Activated CD8-positive, alpha-beta memory T cell treated with anti-CD3 and anti-CD28 coated beads for 4 hours (primary cell): Measurements from ENCODE around the gene MRGPRE.

Experiments used
- DNase-seq, 2 donors: peaks; one replicate each; pipeline ENCODE4 v3.0.0-alpha.2; 2020; ENCODE audit warnings: low read depth in 2 of 2

MRGPRE gene

DNA sequence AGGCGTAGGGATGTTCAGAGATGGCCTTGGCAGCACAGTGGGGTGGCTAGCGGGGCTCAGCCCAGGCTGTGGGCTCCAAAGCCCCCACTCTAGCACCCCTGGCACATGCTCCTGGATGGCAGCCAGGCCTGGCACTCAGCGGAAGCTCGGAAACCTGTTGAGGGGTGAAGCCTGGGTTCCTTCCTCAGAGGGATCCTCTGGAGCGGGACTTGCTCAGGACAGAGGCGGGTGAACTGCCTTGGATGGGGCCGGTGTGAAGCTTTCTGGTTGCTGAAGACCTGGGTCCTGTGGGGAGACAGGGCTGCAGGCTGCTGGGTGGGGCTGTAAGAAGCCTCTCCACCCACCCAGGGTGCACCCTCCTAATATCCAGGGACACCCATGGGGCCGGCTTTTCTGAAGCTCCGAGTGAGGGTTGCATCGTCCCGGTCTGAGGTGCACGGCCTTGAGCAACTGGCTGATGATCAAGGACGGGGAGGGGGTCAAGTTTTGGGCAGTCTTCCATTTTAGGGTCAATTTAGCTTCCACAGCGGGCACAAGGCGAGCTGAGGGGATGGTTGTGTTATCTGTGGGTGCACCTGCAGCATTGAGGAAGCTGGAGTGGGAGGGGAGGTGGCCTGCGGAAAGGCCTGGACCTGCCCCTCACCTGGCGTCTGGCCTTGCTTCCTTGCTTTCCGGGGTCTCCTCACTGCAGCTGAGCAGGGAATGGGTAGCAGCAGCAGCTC lies 5.2 kb downstream of the MRGPRE start:
- DNase-seq, result no peak

DNA sequence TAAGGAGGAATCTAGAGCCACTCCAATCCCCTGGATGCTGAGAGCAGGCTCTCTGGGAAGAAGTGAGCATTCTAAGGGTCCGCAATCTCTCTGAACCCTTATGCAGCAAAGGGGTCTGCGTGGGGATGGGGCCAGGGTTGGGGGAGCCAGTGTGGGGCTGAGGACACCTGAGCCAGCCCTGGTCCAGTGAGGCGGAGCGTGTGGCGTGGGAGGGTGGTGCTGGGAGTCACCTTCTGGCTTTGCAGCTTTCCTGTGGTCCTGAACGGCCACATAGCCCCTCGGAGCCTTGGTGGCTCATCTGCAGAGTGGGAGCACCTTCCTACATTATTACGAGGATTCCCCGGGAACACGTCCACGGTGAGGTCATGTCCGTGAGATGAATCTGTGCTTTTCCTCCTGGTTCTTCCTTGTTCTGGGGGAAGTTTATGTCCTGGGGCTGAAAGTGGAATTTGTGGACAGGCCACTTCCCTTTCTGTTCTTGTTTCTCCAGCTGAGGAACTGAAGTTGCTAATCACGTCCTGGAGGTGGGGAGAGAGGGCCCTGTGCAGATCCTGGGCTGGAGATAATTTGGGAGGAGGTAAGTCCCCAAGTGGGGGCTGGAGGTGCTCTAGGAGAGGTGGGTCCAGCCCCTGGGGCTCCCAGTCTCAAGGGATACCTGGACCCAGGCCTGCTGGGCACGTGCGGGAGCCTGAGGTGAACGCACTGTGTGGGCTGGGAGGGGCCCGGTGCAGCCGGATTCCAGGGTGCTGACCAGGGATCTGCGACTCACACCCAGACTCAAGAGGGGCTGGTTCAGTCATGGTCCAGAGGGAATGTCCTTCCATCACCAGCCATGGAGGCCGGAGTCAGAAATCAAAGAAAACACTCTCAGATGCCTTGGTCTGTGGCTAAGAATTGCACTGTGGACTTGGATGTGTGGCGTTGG lies 6.1 kb downstream of the MRGPRE start:
- DNase-seq, result no peak

DNA sequence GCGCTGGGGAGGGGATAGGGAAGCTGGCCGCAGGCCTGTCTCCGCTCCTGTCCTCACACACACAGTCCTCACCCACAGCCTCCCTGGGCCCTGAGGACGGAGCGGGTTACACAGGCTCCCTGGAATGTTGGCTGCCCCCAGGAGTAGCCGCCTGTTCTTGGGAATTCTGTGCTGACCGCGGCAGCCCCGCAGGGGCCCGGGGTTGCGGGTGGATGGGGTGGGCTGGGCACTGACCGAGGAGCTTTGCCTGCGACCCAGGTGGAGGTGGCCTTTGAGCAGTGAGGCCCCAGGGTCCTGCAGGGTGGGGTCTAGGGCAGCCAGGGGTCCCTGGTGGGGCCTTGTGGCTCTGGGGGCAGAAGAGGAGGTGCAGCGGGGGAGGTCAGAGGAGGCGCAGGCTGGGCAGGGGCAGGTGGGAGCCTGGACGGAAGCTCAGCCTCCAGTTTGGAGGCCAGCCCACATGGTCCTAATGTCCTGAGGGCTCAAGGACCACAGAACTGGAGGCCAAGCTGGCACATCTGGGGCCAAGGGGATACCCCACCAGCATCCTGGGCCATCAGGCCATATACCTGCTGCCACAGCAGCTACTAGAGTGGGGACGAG lies 7.0 kb downstream of the MRGPRE start:
- DNase-seq, result no peak

DNA sequence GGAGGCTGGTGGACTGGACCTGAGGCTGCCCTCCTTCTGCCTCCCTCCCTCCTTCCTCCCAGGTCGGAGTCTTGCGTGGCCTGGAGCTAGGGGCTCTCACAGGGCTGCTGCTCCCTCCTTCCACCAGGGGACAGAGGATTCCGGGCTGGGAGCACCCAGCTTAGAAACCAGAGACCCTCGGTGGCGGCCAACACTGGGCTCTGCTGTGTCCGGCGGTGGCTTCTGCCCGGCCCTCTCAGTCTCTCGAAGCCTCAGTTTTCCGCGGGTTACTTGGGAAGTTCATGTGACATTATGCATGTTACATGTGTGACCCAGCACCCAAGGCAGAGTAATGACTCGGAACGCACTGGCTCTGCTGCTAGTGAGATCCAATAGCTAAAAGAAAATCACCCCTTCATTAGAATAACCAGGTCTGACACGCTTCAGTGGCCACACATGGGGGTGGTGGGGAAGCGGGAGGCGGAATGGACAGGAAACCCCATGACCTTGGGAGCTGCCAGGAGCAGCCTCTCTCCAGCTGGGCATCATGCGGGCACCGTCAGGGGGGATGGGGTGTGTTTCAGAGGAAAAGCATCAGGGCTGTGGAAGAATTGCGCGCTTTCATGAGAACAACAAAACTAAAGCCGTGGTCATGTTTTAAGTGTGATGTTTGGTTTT lies 7.7 kb downstream of the MRGPRE start:
- no peak for DNase-seq

DNA sequence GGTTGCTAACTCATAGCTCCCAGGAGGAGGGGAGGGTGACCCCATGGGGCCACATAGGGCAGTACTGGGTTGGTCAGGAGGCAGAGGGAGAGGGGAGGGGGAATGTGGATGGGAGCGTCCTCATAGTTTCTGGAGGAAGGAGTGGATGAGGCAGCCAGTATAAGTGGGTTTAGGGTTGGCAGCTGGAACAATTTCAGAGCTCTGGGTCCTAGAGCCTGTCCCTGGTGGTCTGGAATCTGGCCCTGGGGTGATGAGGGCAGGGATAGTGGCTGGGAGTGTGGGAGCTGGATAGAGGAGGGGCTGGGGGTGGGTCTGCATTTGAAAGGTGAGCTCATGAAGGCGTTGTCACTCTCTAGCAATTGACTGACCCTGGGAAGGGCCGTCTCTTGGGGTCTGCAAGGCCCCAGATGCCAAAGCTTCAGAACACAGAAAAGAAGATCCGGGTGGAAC lies 8.3 kb downstream of the MRGPRE start:
- DNase-seq, result no peak

DNA sequence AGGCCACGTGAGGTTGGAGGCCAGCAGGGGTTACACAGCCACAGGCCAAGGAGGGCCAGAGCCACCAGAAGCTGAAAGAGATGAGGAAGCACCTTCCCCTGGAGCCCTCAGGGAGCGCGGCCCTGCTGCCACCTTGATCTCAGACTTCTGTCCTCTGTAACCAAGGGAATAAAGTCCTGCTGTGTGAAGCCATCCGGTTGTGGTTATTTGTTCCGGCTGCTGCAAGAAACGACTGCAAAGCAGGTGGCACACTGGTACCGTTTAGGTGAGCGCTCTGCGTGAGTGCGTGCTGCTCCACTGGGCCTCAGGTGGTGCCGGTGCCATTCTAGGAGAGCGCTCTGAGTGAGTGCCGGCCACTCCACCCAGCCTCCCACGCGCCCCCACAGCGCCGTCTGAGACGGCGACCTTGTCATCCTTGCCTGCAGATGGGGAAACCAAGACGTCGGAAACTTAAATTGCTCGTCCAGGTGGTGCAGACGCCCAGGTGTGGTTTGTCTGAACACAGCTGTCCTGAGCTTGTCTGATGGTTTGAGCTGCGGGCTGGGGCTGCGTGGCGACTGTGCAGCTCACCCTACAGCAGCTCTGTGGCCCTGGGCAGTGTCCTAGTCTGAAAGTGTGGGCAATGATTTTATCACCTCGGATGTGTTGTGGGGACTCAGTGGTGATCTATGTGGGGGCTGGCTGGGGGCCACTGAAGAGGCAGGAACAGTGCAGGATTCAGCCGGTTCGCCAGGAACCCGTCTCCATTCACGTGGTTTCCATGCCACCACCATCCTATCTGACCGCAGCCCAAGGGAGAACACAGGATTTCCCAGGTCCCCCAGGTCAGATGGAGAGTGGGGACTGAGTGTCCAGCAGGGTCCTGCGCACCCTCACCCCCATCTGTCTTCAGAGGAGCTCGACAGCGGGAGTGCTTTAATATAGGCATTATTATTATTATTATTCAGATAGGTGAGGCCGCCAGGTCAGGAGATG lies 9.0 kb downstream of the MRGPRE start:
- DNase-seq, result no peak

DNA sequence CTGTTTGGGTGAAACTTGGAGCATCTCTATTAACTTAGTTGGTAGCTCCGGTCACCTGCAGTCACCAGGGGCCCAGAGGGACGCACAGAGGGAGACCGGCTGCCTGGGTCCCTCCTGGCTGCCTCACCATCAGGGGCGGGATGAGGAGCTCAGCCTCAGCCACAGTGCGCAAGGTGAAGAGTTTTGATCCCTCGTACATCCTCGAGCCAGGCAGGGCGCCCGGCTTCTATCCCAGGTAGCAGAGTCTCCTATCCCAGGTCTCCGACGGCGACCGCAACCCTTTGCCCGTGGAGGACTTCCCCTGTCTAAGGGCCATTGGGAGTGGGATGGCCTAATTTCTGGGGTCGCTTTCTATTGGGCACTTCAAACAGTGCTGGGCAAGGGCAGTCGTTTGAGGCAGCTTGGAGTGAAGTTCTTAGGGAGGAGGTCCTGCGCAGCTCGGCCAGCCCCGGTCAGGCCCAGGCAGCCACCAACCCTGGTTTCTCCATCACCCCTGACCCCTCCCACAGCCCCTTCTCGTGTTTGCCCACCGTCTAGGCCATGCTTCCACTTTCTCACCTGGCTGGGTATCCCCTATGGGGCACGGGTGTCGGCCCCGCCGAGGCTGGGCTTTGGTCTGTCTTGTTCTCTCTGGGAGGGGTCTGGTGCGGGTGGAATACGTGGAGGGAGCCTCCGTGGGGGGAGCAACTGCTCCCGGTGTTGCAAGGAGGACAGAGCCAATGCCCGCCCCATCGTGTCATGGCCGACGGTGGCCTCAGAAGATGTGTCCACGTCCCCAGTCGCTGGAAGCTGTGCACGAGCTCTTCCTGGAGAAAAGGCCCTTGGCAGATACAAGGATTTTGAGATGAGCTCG lies 10.0 kb downstream of the MRGPRE start:
- DNase-seq, result no peak

DNA sequence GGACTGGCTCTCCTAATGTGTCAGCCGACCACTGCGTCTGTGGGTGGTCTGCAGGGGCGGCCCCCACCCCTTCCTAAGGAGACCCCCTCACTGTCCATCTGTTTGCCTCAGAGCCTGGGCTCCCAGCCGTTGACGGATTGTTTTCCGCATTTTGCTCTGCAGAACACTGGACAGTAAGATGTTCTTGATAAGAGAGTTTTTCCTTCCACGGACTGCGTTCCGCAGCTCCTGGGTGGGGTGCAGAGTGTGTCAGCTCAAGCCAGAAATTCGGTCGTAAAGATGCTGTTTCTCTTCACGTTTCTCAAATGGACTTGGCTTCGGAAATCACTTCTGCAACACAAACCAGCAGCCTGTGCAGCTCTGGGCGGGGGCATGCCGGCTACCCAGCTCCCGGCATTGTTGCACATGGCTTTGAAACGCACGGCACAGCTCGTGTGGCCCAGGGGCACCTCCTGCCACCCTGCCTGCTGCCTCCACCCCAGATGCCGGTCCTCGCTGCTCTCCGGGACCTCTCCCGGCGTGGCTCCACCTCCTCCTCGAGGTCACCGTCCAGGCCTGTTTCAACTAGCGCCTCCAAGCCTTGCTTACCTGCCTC lies 10.7 kb downstream of the MRGPRE start:
- DNase-seq, result no peak

DNA sequence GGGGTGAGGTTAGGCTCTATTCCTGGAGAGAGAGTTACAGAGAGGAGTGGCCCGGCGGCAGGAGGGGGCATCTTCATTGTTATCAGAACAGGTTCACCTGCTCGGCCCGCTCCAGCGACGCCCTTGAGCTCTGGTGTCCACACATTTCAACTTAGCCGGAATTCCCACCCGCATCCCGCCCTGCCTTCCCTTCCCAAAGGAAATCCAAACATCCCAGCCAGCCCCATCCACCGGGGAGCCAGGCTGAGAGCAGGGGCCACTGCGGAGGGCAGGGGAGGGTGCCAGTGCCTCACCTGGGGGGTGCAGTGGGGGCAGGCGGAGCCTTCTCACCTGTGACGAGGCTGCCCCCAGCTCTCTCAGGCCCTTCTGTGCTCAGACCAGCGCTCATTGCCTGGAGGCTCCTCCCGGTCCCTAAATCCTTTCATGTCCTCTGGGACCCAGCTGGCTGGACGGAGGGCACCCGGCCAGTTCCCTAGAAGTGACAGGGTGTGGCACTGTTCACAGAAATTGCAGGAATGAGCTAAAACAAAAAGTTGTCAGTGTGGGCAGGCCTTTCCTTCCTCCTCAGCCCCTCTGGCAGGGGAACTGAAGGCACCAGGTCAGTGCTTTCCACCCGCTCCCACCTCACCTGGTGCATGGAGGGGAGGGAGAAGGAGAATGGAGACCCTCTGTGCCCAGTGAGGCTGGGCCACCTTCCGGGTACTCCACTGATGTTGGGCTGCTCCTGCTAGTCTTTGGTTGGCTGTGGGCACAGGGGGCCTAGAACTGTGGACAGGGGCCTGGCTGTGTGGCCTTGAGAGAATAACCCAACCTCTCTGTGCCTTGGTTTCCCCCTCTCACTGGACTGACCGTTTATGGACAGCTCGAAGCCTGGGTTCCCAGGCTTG lies 11.5 kb downstream of the MRGPRE start:
- DNase-seq, result no peak

DNA sequence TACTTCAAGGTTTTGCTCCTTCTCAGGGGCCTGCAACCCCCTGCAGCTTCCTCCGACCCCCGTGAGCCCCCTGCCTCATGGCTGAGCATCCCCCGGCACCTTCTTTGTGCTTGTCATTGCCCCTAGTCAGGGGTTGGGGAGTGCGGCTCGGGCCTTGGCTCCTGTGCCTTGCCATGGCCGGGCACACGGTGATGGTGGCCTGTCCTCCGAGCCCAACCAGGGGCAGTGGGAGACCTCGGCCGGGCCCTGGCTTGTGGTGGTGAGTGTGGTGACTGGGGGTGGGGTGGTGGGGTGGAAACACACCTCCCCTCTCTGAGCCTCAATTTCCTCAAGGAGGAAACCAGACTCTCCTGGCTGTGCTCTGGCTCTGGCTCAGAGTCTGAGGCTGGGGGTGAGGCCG lies 12.1 kb downstream of the MRGPRE start:
- DNase-seq, result no peak

DNA sequence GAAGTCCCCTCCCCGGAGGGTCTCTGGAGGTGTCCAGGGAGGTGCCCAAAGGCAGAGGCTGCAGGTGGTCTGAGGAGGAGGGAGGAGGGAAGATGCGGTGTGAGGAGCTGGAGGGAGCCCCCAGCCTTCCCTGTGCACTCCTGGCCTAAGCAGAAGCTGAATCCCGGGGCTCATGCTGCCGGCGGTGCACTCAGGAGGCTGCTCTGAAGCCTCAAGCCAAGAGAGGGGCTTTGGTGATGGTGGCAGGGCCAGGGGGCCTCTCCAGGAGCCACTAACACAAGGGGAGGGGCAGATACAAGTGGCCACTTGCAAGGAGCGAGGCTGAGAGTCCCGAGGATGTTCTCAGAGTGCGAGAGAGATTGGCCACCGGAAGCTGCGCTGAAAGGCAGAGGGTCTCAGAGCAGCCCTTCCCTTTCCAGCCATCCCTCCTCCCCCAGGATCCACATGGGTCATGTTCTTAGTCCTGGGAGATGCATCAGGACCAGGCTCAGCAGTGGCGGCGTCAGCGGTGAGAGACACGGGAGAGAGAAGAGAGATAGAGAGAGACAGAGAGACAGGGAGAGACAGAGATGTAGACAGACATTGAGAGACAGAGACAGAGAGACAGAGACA lies 12.8 kb downstream of the MRGPRE start:
- DNase-seq, result no peak

DNA sequence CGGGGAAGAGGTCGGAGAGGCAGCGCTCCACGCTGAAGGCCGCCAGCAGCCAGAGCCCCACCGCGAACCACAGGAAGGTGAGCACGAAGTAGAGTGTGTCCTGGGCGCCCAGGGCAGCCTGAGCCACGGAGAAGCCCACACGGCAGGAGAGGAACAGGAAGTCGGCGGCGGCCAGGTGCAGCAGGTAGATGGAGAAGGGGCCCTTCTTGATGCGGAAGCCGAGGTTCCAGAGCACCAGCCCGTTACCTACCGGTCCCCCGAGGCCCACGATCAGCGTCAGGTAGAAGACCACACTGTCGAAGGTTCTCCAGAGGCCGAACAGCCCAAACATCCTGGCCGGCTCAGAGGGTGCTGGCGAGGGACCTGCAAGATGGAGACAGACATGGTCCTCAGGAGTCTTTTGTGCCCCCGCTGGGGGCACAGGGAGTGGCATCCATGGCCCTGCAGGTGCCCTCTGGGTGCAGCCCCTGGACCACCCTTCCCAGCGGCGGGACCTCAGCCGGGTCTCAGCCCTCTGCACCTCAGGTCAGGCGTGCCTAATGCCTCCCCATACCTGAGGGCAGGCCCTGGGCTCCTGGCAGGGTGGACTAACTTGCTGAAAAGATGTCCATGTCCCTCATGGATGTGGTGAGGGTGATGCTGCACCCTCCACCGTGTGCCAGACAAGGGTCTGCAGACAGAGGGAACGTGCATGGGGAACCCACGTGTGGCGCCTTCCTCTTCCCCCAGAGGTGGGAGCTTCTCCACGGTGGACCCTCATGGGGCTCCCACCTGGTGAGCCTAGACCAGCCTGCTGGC lies 13.5 kb downstream of the MRGPRE start, which contains the start of gene MRGPRG:
TSS of gene MRGPRG (minus strand) at position 331 of the 798 bp plus-strand sequence. CDS start at position 331, 0 bp downstream.
- no peak for DNase-seq

DNA sequence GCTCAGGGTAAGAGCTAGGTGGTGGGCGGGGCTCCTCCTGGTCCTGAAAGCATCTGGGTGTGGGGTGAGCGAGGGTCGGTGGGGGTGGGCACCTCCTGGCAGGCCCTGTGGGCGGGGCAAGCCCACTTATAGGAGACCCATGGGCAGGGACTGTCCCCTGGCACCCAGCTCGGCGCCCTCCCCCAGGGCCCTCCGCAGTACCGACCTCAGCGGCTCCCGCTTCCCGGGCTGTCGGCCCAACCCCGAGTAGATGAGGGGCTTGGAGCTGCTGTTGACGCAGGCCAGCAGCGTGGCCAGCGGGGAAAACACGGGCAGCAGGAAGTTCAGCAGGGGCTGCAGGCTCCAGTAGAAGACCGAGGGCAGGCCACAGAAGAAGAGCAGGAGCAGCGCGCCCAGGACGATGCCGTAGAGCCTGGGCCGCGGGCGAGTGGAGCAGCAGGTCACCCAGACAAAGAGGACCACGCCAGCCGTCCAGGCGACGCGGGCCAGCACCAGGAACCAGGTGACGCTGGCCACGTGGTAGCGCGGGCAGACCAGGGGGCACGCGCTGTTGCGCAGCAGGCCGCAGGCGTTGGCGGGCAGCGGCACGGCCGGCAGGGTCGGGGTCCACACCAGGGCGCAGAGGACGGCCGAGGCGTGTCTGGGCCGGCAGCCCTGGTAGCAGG lies 14.3 kb downstream of the MRGPRE start:
- no peak for DNase-seq

DNA sequence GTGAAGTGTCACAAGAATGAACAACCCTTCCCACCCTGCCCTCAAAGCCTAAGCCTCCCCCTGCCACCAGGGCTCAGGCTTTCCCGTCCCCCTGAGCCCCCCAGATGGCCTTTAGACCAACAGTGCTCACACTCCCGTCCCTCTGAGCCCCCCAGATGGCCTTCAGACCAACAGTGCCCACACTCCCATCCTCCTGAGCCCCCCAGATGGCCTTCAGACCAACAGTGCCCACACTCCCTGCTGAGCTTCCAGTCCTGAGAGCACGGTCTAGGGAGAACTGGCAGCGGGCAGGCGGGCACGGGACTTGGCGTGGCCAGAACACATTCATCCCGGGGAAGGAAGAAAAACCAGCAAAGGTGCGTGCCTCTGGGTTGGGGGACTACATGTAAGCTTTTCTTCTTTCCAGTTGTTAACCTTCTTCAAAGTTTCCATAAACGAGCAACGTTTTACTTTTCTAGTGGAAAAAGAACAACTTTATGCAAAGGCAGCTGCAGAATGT lies 16.1 kb downstream of the MRGPRE start:
- DNase-seq, result no peak

DNA sequence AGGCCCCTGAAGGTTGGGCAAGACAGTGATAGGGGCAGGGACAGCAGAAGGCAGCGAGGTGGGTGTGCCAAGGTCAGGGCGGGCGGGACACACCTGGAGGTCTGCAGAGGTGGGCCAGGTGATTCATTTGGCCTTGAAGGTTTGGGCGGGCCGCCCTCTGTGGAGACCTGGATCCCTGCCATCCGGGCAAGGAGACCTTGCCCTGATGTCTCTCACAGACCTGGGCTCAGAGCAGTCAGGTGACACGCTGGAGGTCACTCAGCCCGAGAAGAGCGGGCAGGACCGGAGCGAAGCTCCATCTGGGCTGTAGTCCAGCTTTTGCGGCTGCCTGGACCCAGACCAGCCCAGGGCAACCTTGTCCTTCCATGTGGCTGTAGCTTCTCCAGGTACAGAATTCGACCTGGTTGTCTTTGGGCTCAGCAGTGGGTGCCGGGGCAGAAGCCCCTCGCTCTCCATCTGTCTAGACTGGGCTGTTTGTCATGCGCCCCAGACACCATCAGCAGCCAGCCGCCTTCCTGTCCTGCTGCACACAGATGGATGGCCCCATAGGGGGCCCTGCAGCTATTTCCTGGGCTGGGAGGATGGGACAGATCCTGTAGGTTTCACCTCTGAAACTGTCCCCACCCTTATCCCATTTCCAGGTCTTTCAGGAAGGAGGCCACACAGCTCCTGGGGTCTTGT lies 16.7 kb downstream of the MRGPRE start:
- no peak for DNase-seq

DNA sequence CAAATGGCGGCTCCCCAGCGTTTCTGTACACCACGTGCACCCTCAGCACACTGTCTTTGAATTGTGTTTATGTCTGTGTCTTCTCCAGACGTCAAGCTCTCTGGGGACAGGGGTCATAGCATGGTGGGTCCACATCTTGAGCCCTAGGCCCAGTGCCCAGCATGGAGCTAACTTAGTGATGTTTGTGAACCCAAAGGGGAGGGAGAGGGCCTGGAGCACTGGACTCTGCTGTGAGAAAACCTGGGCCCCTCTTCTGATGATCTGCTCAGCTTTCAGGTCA lies 17.9 kb downstream of the MRGPRE start:
- DNase-seq, result no peak
